Omental fat pad (tissue), 4 donors: ENCODE results near the gene ZCCHC13. TPM values are rescaled to one million over a fixed set of nuclear protein-coding genes. Genes with fewer than 3 reads are reported as not detected.
"Not testable (repeated sequence)": the region's sequence is repeated elsewhere in the genome, so short reads cannot be mapped to it uniquely, and the experiment has no call there.

Source experiments
- ATAC-seq: fragments of 150-250 bp; one replicate; pipeline ENCODE4 v1.9.1; 2016; ENCODE audit warnings: mild to moderate bottlenecking, moderate library complexity; ENCODE audit not compliant: low FRiP score
- DNase-seq: peaks from one replicate; pipeline ENCODE4 v3.0.0-alpha.2; 2019; ENCODE audit warnings: low spot score
- CTCF ChIP-seq, 3 donors: fragments of 450-650 bp; IDR thresholded peaks; one replicate each; pipeline ENCODE4 v1.5.1; 2016 to 2017; ENCODE audit warnings: antibody characterized with exemption in 3 of 3, mild to moderate bottlenecking in 3 of 3, moderate library complexity in 2 of 3
- total RNA-seq, 4 donors: library from RNA; depleted of rRNA; stranded (reverse); fragments of >200 nt; gene quantifications; one replicate each; pipeline ENCODE4 v1.1.0, GENCODE V29; 2016

The ZCCHC13 gene
- total RNA-seq, 4 donors from 2014 or later: not detected

DNA sequence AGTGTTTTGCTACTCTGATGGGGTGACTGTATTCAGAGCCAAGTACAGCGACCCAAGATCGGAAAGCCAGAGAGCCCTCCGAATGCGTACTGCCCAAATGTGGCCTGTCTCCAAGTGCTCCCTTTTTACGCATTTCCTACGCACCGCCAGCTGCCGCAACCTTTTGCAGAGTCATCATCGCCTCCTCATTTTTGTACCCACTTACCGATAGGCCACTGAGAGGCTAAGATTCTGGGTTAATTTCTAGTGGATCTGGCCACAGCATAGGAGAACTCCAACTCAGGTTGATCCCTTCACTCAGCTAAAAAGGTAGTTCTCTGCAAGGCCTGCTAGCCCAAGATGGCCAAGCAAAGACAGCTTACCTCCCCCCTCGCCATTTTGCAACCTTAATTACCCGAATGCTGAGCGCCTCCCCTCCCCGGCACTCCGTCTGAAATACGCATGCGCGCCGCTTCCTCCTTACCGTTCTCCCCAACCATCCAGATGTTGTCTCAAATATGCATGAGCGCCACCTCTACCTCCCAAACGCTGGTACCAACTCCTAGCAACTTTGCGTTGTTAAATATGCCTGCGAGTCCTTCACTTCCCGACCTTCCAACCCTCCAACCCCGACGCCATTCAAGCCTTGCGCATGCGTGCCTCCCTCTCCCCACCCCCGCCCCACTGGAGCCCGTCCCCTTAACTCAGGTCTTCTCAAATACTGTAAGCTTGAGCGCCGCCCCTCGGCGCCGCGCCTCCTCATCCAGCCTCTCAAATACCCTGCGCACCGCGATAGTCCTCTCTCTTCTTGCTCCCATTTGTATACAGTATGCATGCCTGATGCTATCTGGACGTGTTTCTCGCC is 11.8 kb upstream of the ZCCHC13 start:
- no peak for TF ChIP-seq CTCF (IDR thresholded peaks at IDR 0.05)
- peak; percentile 90 for ATAC-seq
- DNase-seq: peak; percentile 64

- no peak for TF ChIP-seq CTCF (IDR thresholded peaks at IDR 0.05)
- ATAC-seq: no peak
- DNase-seq: no peak
These were observed 11.2 kb upstream of the ZCCHC13 start for GRCh38 chrX:74292808-74293123.

DNA sequence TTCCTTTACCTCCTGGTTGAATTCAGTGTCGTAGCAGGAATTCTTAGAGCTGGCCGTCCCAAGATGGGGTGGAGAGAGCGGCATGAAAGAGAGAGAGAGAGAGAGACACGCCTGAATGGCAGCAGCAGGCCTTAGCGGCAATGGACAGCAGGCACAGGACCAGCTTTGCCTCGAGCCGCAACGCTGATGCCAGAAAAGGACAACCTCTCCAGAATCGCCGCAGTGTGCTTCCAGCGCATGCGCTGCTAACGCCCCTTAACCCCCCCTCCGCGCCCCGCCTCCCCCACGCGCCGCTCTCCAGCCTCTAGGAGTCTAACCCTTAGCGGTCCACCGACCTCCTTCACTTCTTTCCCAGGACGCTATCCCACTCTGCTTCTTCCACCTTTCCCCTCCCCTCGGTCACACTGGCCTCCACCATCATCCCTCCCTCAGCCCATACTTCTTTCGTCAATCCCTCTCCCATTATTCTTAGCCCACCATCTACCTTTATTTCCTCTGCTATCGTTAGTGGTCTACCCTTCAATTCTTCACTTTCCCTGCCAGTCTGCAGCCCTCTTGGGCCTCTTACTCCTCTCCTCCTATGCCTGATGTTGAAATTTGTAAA is 10.5 kb upstream of the ZCCHC13 start:
- no peak for DNase-seq
- TF ChIP-seq CTCF (IDR thresholded peaks at IDR 0.05): no peak
- ATAC-seq: peak; percentile 72

DNA sequence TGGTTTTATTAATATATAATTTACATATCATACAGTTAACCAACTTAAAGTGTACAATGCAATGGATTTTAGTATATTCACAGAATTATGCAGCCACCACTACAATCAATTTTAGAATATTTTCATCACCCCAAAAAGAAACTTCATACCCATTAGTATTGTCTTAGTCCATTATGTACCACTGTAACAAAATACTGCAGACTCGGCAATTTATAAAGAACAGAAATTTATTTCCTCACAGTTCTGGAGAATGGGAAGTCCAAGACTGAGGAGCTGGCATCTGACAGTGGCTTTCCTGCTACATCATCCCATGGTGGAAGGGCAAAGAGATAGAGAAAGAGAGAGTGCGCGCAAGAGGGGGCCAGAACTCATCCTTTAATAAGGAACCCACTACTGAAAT is 8.9 kb upstream of the ZCCHC13 start:
- ATAC-seq (no peak), DNase-seq (no peak)
- TF ChIP-seq CTCF (IDR thresholded peaks at IDR 0.05): no peak

- ATAC-seq (no peak), DNase-seq (no peak)
- no peak for TF ChIP-seq CTCF (IDR thresholded peaks at IDR 0.05)
These were observed 6.2 kb upstream of the ZCCHC13 start for GRCh38 chrX:74297766-74298165.

GRCh38 chrX:74300869-74301268 is 3.1 kb upstream of the ZCCHC13 start:
- no peak for DNase-seq
- no peak for TF ChIP-seq CTCF (IDR thresholded peaks at IDR 0.05)

DNA sequence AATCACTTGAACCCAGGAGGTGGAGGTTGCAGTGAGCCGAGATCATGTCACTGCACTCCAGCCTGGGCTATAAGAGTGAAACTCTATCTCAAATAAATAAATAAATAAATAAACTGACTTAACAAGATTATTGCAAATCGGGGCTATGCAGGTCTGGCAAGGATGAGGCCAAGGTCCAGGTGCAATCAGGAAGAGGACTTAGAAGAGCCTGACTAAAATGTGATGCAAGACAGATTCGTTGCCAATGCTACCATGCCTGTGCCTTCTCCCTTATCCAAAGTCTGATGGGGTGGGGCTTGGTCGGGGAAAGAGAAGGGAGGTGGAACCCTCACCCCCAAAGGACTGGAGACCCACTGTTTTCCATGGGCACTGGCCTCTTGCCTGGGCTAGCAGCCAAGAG is 14.7 kb downstream of the ZCCHC13 start:
- ATAC-seq (no peak), DNase-seq (no peak)
- TF ChIP-seq CTCF (IDR thresholded peaks at IDR 0.05): no peak

More at GRCh38 chrX:74300869-74301268, 3.1 kb upstream of the ZCCHC13 start:
- ATAC-seq: no peak

GRCh38 chrX:74319321-74319720 is 15.3 kb downstream of the ZCCHC13 start:
- DNase-seq, ATAC-seq: not testable (repeated sequence)
